NCI-H748 (cell line): Measurements from ENCODE around the gene TRAPPC3L.
A peak's percentile ranks its signal among the peaks of the same experiment; 100 is the strongest.

ENCODE experiments used
- DNase-seq: peaks from one replicate; lab custom pipeline; 2025; ENCODE audit not compliant: unreplicated experiment; lab: John Stamatoyannopoulos, UW

The TRAPPC3L gene

GRCh38 chr6:116557893-116558292 is 12.4 kb upstream of the TRAPPC3L start:
- peak; percentile 35 for DNase-seq

GRCh38 chr6:116556814-116557415 is 11.4 kb upstream of the TRAPPC3L start:
- no peak for DNase-seq

- DNase-seq = no peak
These were observed 10.6 kb upstream of the TRAPPC3L start for GRCh38 chr6:116556065-116556464.

- DNase-seq = no peak
These were observed 8.0 kb upstream of the TRAPPC3L start, which contains the start of gene CALHM4 for GRCh38 chr6:116553451-116553850. Gene CALHM4 (plus strand): TSS chr6:116553751. CDS start chr6:116553794, 43 bp downstream.

- DNase-seq = peak; percentile 12
These were observed 5.3 kb upstream of the TRAPPC3L start for GRCh38 chr6:116550796-116551195.

GRCh38 chr6:116547358-116547757 is 1.9 kb upstream of the TRAPPC3L start:
- DNase-seq = no peak

- no peak for DNase-seq
These were observed 2.3 kb downstream of the TRAPPC3L start for GRCh38 chr6:116543149-116543548.

- no peak for DNase-seq
These were observed 3.1 kb downstream of the TRAPPC3L start for GRCh38 chr6:116542426-116542825.

GRCh38 chr6:116536216-116536621 is 9.3 kb downstream of the TRAPPC3L start:
- peak; percentile 70 for DNase-seq

- DNase-seq = no peak
These were observed 10.4 kb downstream of the TRAPPC3L start for GRCh38 chr6:116535109-116535508.

- DNase-seq = peak; percentile 35
These were observed 12.1 kb downstream of the TRAPPC3L start for GRCh38 chr6:116533233-116533957.

GRCh38 chr6:116531675-116532570 is 13.6 kb downstream of the TRAPPC3L start:
- DNase-seq = peak; percentile 70

GRCh38 chr6:116530436-116530835 is 15.0 kb downstream of the TRAPPC3L start:
- peak; percentile 96 for DNase-seq

- no peak for DNase-seq
These were observed 15.8 kb downstream of the TRAPPC3L start for GRCh38 chr6:116529466-116530290.

- no peak for DNase-seq
These were observed 16.7 kb downstream of the TRAPPC3L start for GRCh38 chr6:116528780-116529179.

- no peak for DNase-seq
These were observed 17.4 kb downstream of the TRAPPC3L start for GRCh38 chr6:116528133-116528532.

GRCh38 chr6:116524236-116524635 is 21.2 kb downstream of the TRAPPC3L start:
- DNase-seq = no peak

GRCh38 chr6:116522896-116523295 is 22.6 kb downstream of the TRAPPC3L start:
- no peak for DNase-seq

- no peak for DNase-seq
These were observed 26.7 kb downstream of the TRAPPC3L start for GRCh38 chr6:116518621-116519368.

- DNase-seq = no peak
These were observed 30.3 kb downstream of the TRAPPC3L start for GRCh38 chr6:116515141-116515540.
